Retinal pigment epithelial cell (primary cell): Measurements from ENCODE around the gene PHRF1.

Experiments
- DNase-seq: peaks from one replicate; pipeline ENCODE4 v3.0.0-alpha.2; 2010; ENCODE audit warnings: low read depth
- H3K4me3 ChIP-seq: 2 replicates; pipeline ENCODE4 v1.5.1; 2011; ENCODE audit warnings: mild to moderate bottlenecking, low read length, control low read depth, moderate library complexity
- TF ChIP-seq, protein P1 (sequence below): conservative IDR thresholded peaks from 2 replicates; pipeline ENCODE4 v1.5.1; 2011; ENCODE audit warnings: low read depth, low read length, control low read depth, inconsistent platforms

PHRF1 gene

DNA sequence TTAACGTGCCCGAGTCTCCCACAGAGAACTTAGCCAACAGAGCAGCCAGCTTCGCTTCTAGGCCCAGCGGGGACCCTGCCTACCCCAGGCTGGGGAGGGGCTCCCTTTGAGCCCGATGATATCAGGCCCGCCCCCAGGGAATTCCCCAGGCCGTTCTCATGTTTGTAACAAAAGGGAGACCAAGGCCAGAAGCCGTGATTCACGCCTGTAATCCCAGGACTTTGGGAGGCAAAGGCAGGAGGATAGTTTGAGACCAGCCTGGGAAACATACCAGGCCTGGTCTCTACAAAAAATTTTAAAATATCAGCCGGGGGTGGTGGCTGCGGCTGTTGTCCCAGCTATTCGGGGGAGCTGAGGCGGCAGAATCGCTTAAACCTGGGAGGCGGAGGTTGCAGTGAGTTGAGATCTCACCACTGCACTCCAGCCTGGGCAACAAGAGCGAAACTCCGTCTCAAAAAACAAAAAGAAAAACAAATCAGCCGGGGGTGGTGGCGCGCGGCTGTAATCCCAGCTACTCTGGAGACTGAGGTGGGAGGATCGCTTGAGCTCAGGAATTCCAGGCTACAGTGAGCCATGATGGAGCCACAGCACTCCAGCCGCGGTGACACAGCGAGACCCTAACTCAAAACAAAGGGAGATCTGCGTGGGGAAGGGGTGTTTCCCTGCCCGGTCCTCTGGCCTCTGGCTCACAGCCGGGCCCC lies 62.5 kb downstream of the PHRF1 start:
- DNase-seq: no peak
- H3K4me3 ChIP-seq: peak overlapping the region; percentile 30
- TF ChIP-seq, protein P1, sequence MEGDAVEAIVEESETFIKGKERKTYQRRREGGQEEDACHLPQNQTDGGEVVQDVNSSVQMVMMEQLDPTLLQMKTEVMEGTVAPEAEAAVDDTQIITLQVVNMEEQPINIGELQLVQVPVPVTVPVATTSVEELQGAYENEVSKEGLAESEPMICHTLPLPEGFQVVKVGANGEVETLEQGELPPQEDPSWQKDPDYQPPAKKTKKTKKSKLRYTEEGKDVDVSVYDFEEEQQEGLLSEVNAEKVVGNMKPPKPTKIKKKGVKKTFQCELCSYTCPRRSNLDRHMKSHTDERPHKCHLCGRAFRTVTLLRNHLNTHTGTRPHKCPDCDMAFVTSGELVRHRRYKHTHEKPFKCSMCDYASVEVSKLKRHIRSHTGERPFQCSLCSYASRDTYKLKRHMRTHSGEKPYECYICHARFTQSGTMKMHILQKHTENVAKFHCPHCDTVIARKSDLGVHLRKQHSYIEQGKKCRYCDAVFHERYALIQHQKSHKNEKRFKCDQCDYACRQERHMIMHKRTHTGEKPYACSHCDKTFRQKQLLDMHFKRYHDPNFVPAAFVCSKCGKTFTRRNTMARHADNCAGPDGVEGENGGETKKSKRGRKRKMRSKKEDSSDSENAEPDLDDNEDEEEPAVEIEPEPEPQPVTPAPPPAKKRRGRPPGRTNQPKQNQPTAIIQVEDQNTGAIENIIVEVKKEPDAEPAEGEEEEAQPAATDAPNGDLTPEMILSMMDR: no peak

DNA sequence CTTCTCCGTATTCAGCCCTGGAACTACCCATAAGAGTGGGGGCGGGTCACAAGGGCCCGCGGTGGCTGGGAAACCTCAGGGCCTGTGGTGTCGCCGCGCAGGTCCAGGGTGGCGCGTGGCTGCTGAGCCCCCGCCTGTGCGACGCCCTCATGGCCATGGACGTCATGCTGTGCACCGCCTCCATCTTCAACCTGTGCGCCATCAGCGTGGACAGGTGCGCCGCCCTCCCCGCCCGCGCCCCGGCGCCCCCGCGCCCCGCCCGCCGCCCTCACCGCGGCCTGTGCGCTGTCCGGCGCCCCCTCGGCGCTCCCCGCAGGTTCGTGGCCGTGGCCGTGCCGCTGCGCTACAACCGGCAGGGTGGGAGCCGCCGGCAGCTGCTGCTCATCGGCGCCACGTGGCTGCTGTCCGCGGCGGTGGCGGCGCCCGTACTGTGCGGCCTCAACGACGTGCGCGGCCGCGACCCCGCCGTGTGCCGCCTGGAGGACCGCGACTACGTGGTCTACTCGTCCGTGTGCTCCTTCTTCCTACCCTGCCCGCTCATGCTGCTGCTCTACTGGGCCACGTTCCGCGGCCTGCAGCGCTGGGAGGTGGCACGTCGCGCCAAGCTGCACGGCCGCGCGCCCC lies 63.2 kb downstream of the PHRF1 start:
- H3K4me3 ChIP-seq: peak overlapping the region; percentile 30
- no peak for DNase-seq
- TF ChIP-seq, protein P1: no peak

DNA sequence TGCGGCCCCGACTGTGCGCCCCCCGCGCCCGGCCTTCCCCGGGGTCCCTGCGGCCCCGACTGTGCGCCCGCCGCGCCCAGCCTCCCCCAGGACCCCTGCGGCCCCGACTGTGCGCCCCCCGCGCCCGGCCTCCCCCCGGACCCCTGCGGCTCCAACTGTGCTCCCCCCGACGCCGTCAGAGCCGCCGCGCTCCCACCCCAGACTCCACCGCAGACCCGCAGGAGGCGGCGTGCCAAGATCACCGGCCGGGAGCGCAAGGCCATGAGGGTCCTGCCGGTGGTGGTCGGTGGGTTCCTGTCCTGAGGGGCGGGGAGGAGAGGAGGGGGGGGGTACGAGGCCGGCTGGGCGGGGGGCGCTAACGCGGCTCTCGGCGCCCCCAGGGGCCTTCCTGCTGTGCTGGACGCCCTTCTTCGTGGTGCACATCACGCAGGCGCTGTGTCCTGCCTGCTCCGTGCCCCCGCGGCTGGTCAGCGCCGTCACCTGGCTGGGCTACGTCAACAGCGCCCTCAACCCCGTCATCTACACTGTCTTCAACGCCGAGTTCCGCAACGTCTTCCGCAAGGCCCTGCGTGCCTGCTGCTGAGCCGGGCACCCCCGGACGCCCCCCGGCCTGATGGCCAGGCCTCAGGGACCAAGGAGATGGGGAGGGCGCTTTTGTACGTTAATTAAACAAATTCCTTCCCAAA lies 63.9 kb downstream of the PHRF1 start:
- DNase-seq: no peak
- TF ChIP-seq, protein P1: no peak
- no peak overlapping the region for H3K4me3 ChIP-seq

DNA sequence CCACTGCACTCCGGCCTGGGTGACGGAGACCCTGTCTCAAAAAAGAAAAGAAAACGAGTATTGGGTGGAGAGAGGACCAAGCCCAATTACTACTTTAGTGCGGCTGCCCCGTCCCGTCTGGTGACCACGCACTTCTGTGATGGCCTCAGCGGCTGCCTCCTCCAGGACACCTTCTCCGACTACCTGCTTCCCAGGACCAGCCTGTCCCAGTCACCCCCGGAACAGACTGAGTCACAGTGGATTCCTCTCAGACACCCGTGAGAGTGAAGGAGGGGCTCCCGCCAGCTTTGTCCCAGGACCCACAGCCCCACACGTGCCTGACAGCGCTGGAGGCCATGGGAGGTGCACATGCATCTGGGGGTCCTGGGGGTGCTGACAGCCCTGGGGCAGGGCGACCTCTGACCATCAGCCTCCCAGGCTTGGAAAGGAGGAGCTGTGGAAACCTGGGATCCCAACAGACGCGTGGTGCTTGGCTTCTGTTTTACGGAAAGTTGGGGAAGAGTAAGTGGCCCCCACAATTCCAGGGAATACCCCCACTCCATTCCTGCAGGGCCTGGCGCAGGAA lies 65.6 kb downstream of the PHRF1 start:
- no peak overlapping the region for H3K4me3 ChIP-seq
- DNase-seq: no peak
- TF ChIP-seq, protein P1: no peak

DNA sequence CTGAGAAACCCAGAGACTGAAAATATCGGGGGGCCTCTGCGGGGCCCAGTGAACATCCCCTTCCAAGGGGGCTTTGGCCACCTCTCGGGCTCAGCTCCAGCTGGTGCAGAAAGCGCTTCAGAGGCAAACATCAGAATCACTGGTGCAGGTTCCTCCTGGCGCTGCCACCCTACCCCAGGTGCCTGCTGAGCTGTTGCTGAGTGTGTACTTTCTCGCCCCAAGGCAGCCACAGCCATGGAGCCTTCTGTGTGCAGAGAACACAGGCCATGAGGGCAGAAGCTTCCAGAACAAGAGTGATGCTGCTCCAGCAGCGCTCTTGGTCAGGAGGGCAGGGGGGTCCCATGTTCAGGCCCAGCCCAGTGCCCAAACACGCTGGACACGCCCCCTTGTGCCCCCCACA lies 67.1 kb downstream of the PHRF1 start:
- TF ChIP-seq, protein P1: no peak
- no peak for DNase-seq
- no peak overlapping the region for H3K4me3 ChIP-seq

DNA sequence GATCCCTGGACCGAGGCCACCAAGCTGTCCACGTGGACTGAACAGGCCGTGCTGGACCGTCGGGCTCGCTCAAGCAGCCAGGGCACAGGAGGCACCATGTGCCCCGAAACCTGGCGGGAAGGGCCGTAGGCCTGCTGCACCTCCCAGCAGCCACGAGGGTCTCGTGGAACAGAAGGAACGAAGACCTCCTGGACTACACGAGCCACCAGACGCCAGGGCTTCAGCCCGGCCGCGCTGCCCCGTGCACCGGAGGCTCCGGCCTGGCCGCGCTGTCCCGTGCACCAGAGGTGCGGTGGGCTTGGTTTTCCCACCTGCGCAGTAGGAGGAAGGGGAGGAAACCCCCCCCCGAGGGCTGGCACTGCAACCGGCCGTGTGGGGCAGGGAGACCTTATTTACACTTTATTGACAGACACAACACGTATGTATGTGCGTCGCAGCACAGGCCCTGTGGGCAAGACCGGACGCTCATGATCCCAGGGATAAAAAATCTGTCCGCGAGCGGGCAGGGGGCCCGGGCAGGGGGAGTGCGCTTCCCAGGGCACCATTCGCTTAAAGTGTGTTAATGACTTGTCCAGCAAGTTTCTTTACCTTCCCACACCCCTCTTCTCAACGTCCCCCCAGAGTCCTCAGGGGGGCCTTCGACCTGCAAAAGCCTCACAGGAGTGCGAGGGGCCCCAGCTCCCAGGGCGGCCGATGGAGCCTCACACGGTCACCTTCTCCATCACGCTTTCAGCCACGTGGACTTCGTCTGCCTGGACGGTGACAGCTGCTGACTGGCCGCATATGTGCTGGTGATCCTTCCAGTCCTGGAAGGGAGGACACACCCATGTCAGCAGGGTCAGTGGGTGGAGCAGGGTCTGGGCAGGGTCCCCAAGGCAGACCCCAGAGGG lies 67.8 kb downstream of the PHRF1 start:
- H3K4me3 ChIP-seq: no peak overlapping the region
- DNase-seq: no peak
- TF ChIP-seq, protein P1: no peak
